Measurements from ENCODE around the gene TSPAN17. TPM values are rescaled to one million over a fixed set of nuclear protein-coding genes. Genes with fewer than 3 reads are reported as not detected.

Gene TSPAN17
- total and polyA plus RNA-seq, 2 experiments from 2014 or later: 11.7 to 52.1 TPM

DNA sequence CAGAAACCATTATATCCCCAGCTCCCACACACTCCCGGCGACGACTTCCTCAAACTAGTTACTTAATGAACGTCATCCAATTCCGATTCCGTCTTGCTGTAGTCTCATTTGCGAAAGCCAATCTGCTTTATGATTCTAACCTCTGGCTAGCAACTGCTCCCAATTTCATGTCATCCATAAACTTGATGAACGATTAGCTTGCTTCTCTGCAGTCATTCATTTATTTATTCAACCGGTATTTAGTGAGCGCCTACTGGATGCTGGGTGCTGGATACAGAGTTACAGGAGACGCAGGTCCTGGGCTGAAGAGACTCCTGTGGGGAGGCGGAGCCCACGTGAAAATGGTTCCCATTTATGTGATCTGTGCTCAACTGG is 46.2 kb downstream of the TSPAN17 start:
- no peak for DNase-seq (ENCODE audit: low spot score)
- Histone ChIP-seq H3K36me3 (ENCODE audit: insufficient read depth) (no peaks in the 10 kb centered on the region), H3K79me2 (replicated peaks; ENCODE audit: insufficient read depth) (no peaks in the 10 kb centered on the region), H3K9me2 (ENCODE audit: insufficient read depth) (no peaks in the 10 kb centered on the region), H3F3A (replicated peaks; ENCODE audit: low read depth) (peaks cover 6% of the 10 kb centered on the region; the same call in 1 of the 2 replicates), H2AFZ (peak overlapping the region; percentile 52; the same call in 1 of the 2 replicates), H3K27me3 (ENCODE audit: insufficient read depth) (no peaks in the 10 kb centered on the region), H3K4me3 (no peak overlapping the region), H4K20me1 (replicated peaks; ENCODE audit: insufficient read depth) (no peaks in the 10 kb centered on the region), H3K4me1 (ENCODE audit: insufficient read depth) (peaks cover 29% of the 10 kb centered on the region), H3K27ac (ENCODE audit: low read depth) (no peak overlapping the region), H3K4me2 (peak overlapping the region; percentile 55)
- ATAC-seq: no peak
- Mint-ChIP-seq H3K36me3 (ENCODE audit: low read depth) (no peaks in the 10 kb centered on the region), H3K4me1 (peaks cover 45% of the 10 kb centered on the region), H3K4me3 (no peak overlapping the region), H3K27me3 (ENCODE audit: insufficient read depth, low read depth, poor library complexity) (peaks cover 18% of the 10 kb centered on the region), H3K27ac (no peak overlapping the region), H3K9me3 (peaks cover 3% of the 10 kb centered on the region; the same call in 1 of the 3 replicates)
- TF ChIP-seq STAT1 (IDR thresholded peaks at IDR 0.05; ENCODE audit: unreplicated experiment) (no peak), EZH2 (IDR thresholded peaks at IDR 0.05; ENCODE audit: low read depth, unreplicated experiment) (no peak), NANOG (IDR thresholded peaks at IDR 0.05; ENCODE audit: borderline replicate concordance) (no peak)

DNA sequence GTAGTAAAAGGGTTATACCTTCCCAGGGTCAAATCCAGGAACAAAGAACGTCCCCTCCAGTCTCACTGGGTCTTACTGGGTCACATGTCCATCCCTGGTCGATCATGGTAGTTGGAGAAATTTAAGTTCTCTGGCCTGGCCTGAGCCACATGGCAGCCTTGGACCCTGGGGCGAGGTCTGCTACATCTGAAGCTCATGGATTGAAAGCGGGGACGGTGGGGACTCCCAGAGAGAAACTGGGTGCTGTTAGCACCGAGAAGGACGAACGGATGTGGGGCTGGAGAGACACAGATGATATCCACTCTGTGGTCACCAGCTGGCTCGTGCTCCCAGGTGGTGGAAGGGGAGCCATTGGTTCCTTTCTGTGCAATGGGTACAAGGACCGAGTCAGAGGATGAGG is 46.9 kb downstream of the TSPAN17 start:
- DNase-seq (ENCODE audit: low spot score): no peak
- H3K9me3 Mint-ChIP-seq: peaks cover 3% of the 10 kb centered on the region; the same call in 1 of the 3 replicates
- Histone ChIP-seq H3K27me3 (ENCODE audit: insufficient read depth) (no peaks in the 10 kb centered on the region), H3K79me2 (replicated peaks; ENCODE audit: insufficient read depth) (no peaks in the 10 kb centered on the region), H2AFZ (no peak overlapping the region), H3K4me1 (ENCODE audit: insufficient read depth) (peaks cover 33% of the 10 kb centered on the region), H3K36me3 (ENCODE audit: insufficient read depth) (no peaks in the 10 kb centered on the region), H3K4me3 (no peak overlapping the region), H3K27ac (ENCODE audit: low read depth) (no peak overlapping the region), H3F3A (replicated peaks; ENCODE audit: low read depth) (peaks cover 6% of the 10 kb centered on the region; the same call in 1 of the 2 replicates), H4K20me1 (replicated peaks; ENCODE audit: insufficient read depth) (no peaks in the 10 kb centered on the region), H3K4me2 (no peak overlapping the region), H3K9me2 (ENCODE audit: insufficient read depth) (no peaks in the 10 kb centered on the region)
- peaks cover 52% of the 10 kb centered on the region for H3K4me1 Mint-ChIP-seq
- peaks cover 22% of the 10 kb centered on the region for H3K27me3 Mint-ChIP-seq (ENCODE audit: insufficient read depth, low read depth, poor library complexity)
- H3K36me3 Mint-ChIP-seq (ENCODE audit: low read depth): no peaks in the 10 kb centered on the region
- H3K4me3 Mint-ChIP-seq: no peak overlapping the region
- no peak for ATAC-seq
- no peak overlapping the region for H3K27ac Mint-ChIP-seq
- TF ChIP-seq ZNF114 (CRISPR knock-in tag; IDR thresholded peaks at IDR 0.05) (no peak), JUNB (IDR thresholded peaks at IDR 0.05; ENCODE audit: unreplicated experiment) (no peak), ZNF331 (CRISPR knock-in tag; IDR thresholded peaks at IDR 0.05; ENCODE audit: low read depth) (no peak), EZH2 (IDR thresholded peaks at IDR 0.05; ENCODE audit: low read depth, unreplicated experiment) (no peak), NANOG (IDR thresholded peaks at IDR 0.05; ENCODE audit: borderline replicate concordance) (no peak), EZH2phosphoT487 (IDR thresholded peaks at IDR 0.05; ENCODE audit: unreplicated experiment) (no peak)
- TF ChIP-seq, protein P1, sequence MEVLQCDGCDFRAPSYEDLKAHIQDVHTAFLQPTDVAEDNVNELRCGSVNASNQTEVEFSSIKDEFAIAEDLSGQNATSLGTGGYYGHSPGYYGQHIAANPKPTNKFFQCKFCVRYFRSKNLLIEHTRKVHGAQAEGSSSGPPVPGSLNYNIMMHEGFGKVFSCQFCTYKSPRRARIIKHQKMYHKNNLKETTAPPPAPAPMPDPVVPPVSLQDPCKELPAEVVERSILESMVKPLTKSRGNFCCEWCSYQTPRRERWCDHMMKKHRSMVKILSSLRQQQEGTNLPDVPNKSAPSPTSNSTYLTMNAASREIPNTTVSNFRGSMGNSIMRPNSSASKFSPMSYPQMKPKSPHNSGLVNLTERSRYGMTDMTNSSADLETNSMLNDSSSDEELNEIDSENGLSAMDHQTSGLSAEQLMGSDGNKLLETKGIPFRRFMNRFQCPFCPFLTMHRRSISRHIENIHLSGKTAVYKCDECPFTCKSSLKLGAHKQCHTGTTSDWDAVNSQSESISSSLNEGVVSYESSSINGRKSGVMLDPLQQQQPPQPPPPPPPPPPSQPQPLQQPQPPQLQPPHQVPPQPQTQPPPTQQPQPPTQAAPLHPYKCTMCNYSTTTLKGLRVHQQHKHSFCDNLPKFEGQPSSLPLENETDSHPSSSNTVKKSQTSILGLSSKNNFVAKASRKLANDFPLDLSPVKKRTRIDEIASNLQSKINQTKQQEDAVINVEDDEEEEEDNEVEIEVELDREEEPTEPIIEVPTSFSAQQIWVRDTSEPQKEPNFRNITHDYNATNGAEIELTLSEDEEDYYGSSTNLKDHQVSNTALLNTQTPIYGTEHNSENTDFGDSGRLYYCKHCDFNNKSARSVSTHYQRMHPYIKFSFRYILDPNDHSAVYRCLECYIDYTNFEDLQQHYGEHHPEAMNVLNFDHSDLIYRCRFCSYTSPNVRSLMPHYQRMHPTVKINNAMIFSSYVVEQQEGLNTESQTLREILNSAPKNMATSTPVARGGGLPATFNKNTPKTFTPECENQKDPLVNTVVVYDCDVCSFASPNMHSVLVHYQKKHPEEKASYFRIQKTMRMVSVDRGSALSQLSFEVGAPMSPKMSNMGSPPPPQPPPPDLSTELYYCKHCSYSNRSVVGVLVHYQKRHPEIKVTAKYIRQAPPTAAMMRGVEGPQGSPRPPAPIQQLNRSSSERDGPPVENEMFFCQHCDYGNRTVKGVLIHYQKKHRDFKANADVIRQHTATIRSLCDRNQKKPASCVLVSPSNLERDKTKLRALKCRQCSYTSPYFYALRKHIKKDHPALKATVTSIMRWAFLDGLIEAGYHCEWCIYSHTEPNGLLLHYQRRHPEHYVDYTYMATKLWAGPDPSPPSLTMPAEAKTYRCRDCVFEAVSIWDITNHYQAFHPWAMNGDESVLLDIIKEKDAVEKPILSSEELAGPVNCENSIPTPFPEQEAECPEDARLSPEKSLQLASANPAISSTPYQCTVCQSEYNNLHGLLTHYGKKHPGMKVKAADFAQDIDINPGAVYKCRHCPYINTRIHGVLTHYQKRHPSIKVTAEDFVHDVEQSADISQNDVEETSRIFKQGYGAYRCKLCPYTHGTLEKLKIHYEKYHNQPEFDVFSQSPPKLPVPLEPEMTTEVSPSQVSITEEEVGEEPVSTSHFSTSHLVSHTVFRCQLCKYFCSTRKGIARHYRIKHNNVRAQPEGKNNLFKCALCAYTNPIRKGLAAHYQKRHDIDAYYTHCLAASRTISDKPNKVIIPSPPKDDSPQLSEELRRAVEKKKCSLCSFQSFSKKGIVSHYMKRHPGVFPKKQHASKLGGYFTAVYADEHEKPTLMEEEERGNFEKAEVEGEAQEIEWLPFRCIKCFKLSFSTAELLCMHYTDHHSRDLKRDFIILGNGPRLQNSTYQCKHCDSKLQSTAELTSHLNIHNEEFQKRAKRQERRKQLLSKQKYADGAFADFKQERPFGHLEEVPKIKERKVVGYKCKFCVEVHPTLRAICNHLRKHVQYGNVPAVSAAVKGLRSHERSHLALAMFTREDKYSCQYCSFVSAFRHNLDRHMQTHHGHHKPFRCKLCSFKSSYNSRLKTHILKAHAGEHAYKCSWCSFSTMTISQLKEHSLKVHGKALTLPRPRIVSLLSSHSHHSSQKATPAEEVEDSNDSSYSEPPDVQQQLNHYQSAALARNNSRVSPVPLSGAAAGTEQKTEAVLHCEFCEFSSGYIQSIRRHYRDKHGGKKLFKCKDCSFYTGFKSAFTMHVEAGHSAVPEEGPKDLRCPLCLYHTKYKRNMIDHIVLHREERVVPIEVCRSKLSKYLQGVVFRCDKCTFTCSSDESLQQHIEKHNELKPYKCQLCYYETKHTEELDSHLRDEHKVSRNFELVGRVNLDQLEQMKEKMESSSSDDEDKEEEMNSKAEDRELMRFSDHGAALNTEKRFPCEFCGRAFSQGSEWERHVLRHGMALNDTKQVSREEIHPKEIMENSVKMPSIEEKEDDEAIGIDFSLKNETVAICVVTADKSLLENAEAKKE (CRISPR knock-in tag; IDR thresholded peaks at IDR 0.05): no peak
- TF ChIP-seq, protein P2, sequence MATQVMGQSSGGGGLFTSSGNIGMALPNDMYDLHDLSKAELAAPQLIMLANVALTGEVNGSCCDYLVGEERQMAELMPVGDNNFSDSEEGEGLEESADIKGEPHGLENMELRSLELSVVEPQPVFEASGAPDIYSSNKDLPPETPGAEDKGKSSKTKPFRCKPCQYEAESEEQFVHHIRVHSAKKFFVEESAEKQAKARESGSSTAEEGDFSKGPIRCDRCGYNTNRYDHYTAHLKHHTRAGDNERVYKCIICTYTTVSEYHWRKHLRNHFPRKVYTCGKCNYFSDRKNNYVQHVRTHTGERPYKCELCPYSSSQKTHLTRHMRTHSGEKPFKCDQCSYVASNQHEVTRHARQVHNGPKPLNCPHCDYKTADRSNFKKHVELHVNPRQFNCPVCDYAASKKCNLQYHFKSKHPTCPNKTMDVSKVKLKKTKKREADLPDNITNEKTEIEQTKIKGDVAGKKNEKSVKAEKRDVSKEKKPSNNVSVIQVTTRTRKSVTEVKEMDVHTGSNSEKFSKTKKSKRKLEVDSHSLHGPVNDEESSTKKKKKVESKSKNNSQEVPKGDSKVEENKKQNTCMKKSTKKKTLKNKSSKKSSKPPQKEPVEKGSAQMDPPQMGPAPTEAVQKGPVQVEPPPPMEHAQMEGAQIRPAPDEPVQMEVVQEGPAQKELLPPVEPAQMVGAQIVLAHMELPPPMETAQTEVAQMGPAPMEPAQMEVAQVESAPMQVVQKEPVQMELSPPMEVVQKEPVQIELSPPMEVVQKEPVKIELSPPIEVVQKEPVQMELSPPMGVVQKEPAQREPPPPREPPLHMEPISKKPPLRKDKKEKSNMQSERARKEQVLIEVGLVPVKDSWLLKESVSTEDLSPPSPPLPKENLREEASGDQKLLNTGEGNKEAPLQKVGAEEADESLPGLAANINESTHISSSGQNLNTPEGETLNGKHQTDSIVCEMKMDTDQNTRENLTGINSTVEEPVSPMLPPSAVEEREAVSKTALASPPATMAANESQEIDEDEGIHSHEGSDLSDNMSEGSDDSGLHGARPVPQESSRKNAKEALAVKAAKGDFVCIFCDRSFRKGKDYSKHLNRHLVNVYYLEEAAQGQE (IDR thresholded peaks at IDR 0.05; ENCODE audit: unreplicated experiment): no peak
- TF ChIP-seq, protein P3, sequence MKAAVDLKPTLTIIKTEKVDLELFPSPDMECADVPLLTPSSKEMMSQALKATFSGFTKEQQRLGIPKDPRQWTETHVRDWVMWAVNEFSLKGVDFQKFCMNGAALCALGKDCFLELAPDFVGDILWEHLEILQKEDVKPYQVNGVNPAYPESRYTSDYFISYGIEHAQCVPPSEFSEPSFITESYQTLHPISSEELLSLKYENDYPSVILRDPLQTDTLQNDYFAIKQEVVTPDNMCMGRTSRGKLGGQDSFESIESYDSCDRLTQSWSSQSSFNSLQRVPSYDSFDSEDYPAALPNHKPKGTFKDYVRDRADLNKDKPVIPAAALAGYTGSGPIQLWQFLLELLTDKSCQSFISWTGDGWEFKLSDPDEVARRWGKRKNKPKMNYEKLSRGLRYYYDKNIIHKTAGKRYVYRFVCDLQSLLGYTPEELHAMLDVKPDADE (IDR thresholded peaks at IDR 0.05): no peak
